ENCODE results near the gene VPS11. TPM values are rescaled to one million over a fixed set of nuclear protein-coding genes. Genes with fewer than 3 reads are reported as not detected.

VPS11 gene
- total and polyA plus RNA-seq, 5 experiments from 2014 or later: 43.2 to 68.0 (median 58.4) TPM

- no peaks in the 10 kb centered on the region for H3K9me3 Mint-ChIP-seq
- peaks cover 33 to 59% (median 49%) of the 10 kb centered on the region in 4 donors for H3K4me1 Mint-ChIP-seq
- peak overlapping the region; percentile 84 to 95 (median 88) for H3K4me3 Mint-ChIP-seq
- ATAC-seq: peak; percentile 44 to 52
- DNase-seq: peak in 5 of 10 donors; percentile 25 to 55 (median 37)
- peak overlapping the region; percentile 73 to 95 (median 92) for H3K27ac Mint-ChIP-seq
- no peaks in the 10 kb centered on the region for H3K27me3 Mint-ChIP-seq
- POLR2A ChIA-PET: interaction anchor here (0.7 to 7.2 kb wide), 10 partner anchors 11 to 536 kb away, joined by 3 to 130 read pairs (median 4); partner anchors contain the start of genes ARCN1, HINFP, HMBS and RPS25
- H3K36me3 Mint-ChIP-seq: peaks cover 2 to 28% (median 6%) of the 10 kb centered on the region in 3 donors
These were observed 40.7 kb downstream of the VPS11 start for GRCh38 chr11:119108146-119108856.

- Mint-ChIP-seq H3K4me3 (peak overlapping the region; percentile 84 to 95 (median 88)), H3K27me3 (no peaks in the 10 kb centered on the region), H3K4me1 (peaks cover 33 to 57% (median 48%) of the 10 kb centered on the region in 4 donors), H3K36me3 (peaks cover 2 to 34% (median 6%) of the 10 kb centered on the region in 3 donors), H3K9me3 (no peaks in the 10 kb centered on the region), H3K27ac (peak overlapping the region; percentile 86 to 95 (median 92))
- ATAC-seq: no peak
- POLR2A ChIA-PET: interaction anchor here (0.7 to 7.2 kb wide), 5 partner anchors 11 to 28 kb away, joined by 3 to 130 read pairs (median 5); partner anchors contain the start of genes HINFP and HMBS
- no peak for DNase-seq
These were observed 41.2 kb downstream of the VPS11 start for GRCh38 chr11:119108857-119109221.

- H3K4me3 Mint-ChIP-seq: peak overlapping the region; percentile 84 to 95 (median 88)
- H3K4me1 Mint-ChIP-seq: peaks cover 33 to 57% (median 48%) of the 10 kb centered on the region in 4 donors
- H3K27ac Mint-ChIP-seq: peak overlapping the region; percentile 34 to 95 (median 92)
These were observed 42.2 kb downstream of the VPS11 start for GRCh38 chr11:119109843-119110242.

GRCh38 chr11:119110439-119110838 is 42.8 kb downstream of the VPS11 start:
- ATAC-seq (no peak), DNase-seq (no peak)
- Mint-ChIP-seq H3K4me3 (peak overlapping the region in 2 of 10 donors; percentile 30 to 65), H3K9me3 (no peaks in the 10 kb centered on the region), H3K27me3 (no peaks in the 10 kb centered on the region), H3K27ac (peak overlapping the region in 9 of 10 donors; percentile 48 to 94 (median 82)), H3K36me3 (peaks cover 5 to 43% (median 10%) of the 10 kb centered on the region in 3 donors), H3K4me1 (peaks cover 34 to 62% (median 51%) of the 10 kb centered on the region in 4 donors)
- POLR2A ChIA-PET: interaction anchor here (3.0 to 7.2 kb wide), 2 partner anchors 8 to 9 kb away, joined by 25 to 130 read pairs; partner anchors contain the start of genes DPAGT1 and HINFP

More at GRCh38 chr11:119109843-119110242, 42.2 kb downstream of the VPS11 start:
- Mint-ChIP-seq H3K9me3 (no peaks in the 10 kb centered on the region), H3K36me3 (peaks cover 2 to 39% (median 6%) of the 10 kb centered on the region in 3 donors), H3K27me3 (no peaks in the 10 kb centered on the region)
- DNase-seq (no peak), ATAC-seq (no peak)
- POLR2A ChIA-PET: interaction anchor here (0.8 to 7.2 kb wide), 4 partner anchors 10 to 194 kb away, joined by 3 to 130 read pairs (median 41); partner anchors contain the start of gene HINFP

GRCh38 chr11:119111361-119111925 is 43.8 kb downstream of the VPS11 start:
- POLR2A ChIA-PET: interaction anchor here (0.6 to 7.2 kb wide), 5 partner anchors 8 to 132 kb away, joined by 3 to 130 read pairs (median 8); partner anchors contain the start of genes DPAGT1 and HINFP
- peak overlapping the region; percentile 26 to 93 (median 72) for H3K27ac Mint-ChIP-seq

GRCh38 chr11:119112314-119113020 is 44.8 kb downstream of the VPS11 start:
- H3K4me1 Mint-ChIP-seq: peaks cover 37 to 72% (median 56%) of the 10 kb centered on the region in 4 donors
- peak overlapping the region in 9 of 10 donors; percentile 2 to 91 (median 69) for H3K27ac Mint-ChIP-seq
- no peaks in the 10 kb centered on the region for H3K27me3 Mint-ChIP-seq
- POLR2A ChIA-PET: interaction anchor here (0.9 to 3.0 kb wide), 4 partner anchors 9 to 37 kb away, joined by 3 to 25 read pairs (median 6); partner anchors contain the start of genes ABCG4, DPAGT1 and HINFP
- H3K36me3 Mint-ChIP-seq: peaks cover 7 to 45% (median 11%) of the 10 kb centered on the region in 3 donors
- H3K4me3 Mint-ChIP-seq: no peak overlapping the region
- ATAC-seq (no peak), DNase-seq (no peak)
- no peaks in the 10 kb centered on the region for H3K9me3 Mint-ChIP-seq

More at GRCh38 chr11:119111361-119111925, 43.8 kb downstream of the VPS11 start:
- H3K9me3 Mint-ChIP-seq: no peaks in the 10 kb centered on the region
- H3K36me3 Mint-ChIP-seq: peaks cover 5 to 44% (median 11%) of the 10 kb centered on the region in 3 donors
- peak overlapping the region in 1 of 10 donors; percentile 11 for H3K4me3 Mint-ChIP-seq
- no peak for ATAC-seq
- H3K4me1 Mint-ChIP-seq: peaks cover 35 to 68% (median 53%) of the 10 kb centered on the region in 4 donors
- no peak for DNase-seq
- H3K27me3 Mint-ChIP-seq: no peaks in the 10 kb centered on the region

- no peaks in the 10 kb centered on the region for H3K27me3 Mint-ChIP-seq
- H3K9me3 Mint-ChIP-seq: no peaks in the 10 kb centered on the region
- POLR2A ChIA-PET: interaction anchor here (0.6 to 3.9 kb wide), 2 partner anchors 11 to 166 kb away, joined by 4 to 48 read pairs; partner anchors contain the start of gene DPAGT1
- peaks cover 32 to 66% (median 49%) of the 10 kb centered on the region in 4 donors for H3K4me1 Mint-ChIP-seq
- DNase-seq: no peak
- peak overlapping the region in 9 of 10 donors; percentile 26 to 99 (median 59) for H3K27ac Mint-ChIP-seq
- peak overlapping the region in 1 of 10 donors; percentile 10 for H3K4me3 Mint-ChIP-seq
- peaks cover 7 to 45% (median 11%) of the 10 kb centered on the region in 3 donors for H3K36me3 Mint-ChIP-seq
- ATAC-seq: no peak
These were observed 46.1 kb downstream of the VPS11 start for GRCh38 chr11:119113716-119114115.

GRCh38 chr11:119114351-119114750 is 46.7 kb downstream of the VPS11 start:
- DNase-seq (no peak), ATAC-seq (no peak)
- POLR2A ChIA-PET: interaction anchor here (0.6 to 3.9 kb wide), 4 partner anchors 12 to 165 kb away, joined by 4 to 48 read pairs (median 16); partner anchors contain the start of genes DPAGT1, HMBS and VPS11
- Mint-ChIP-seq H3K36me3 (peaks cover 7 to 45% (median 11%) of the 10 kb centered on the region in 3 donors), H3K4me1 (peaks cover 25 to 59% (median 43%) of the 10 kb centered on the region in 4 donors), H3K27ac (peak overlapping the region in 9 of 10 donors; percentile 26 to 99 (median 55)), H3K27me3 (no peaks in the 10 kb centered on the region), H3K9me3 (no peaks in the 10 kb centered on the region), H3K4me3 (peak overlapping the region in 1 of 10 donors; percentile 15)

GRCh38 chr11:119115484-119116234 is 48.0 kb downstream of the VPS11 start:
- H3K4me3 Mint-ChIP-seq: peak overlapping the region; percentile 79 to 91 (median 85)
- H3K4me1 Mint-ChIP-seq: peaks cover 25 to 54% (median 38%) of the 10 kb centered on the region in 4 donors
- ATAC-seq (peak; percentile 89 to 95), DNase-seq (peak in 5 of 10 donors; percentile 29 to 74 (median 57))
- H3K27ac Mint-ChIP-seq: peak overlapping the region; percentile 92 to 99 (median 98)
- no peaks in the 10 kb centered on the region for H3K27me3 Mint-ChIP-seq
- POLR2A ChIA-PET: interaction anchor here (0.5 to 9.9 kb wide), 11 partner anchors 8 to 507 kb away, joined by 3 to 130 read pairs (median 4); partner anchors contain the start of genes C2CD2L, DPAGT1, HMBS and VPS11
- no peaks in the 10 kb centered on the region for H3K9me3 Mint-ChIP-seq
- peaks cover 7 to 38% (median 11%) of the 10 kb centered on the region in 3 donors for H3K36me3 Mint-ChIP-seq

- Mint-ChIP-seq H3K4me3 (peak overlapping the region; percentile 79 to 91 (median 85)), H3K27me3 (no peaks in the 10 kb centered on the region), H3K9me3 (no peaks in the 10 kb centered on the region), H3K36me3 (peaks cover 7 to 33% (median 11%) of the 10 kb centered on the region in 3 donors), H3K4me1 (peaks cover 29 to 55% (median 43%) of the 10 kb centered on the region in 4 donors), H3K27ac (peak overlapping the region; percentile 92 to 99 (median 98))
- no peak for DNase-seq
- no peak for ATAC-seq
- POLR2A ChIA-PET: interaction anchor here (0.5 to 9.9 kb wide), 10 partner anchors 8 to 507 kb away, joined by 3 to 130 read pairs (median 4); partner anchors contain the start of genes C2CD2L, DPAGT1 and HMBS
These were observed 48.6 kb downstream of the VPS11 start for GRCh38 chr11:119116235-119116594.

GRCh38 chr11:119116601-119117000 is 49.0 kb downstream of the VPS11 start:
- POLR2A ChIA-PET: interaction anchor here (0.9 to 9.9 kb wide), 5 partner anchors 8 to 31 kb away, joined by 4 to 130 read pairs (median 32); partner anchors contain the start of genes C2CD2L, DPAGT1 and HMBS
- peaks cover 29 to 51% (median 45%) of the 10 kb centered on the region in 4 donors for H3K4me1 Mint-ChIP-seq
- DNase-seq: no peak
- H3K27ac Mint-ChIP-seq: peak overlapping the region; percentile 77 to 99 (median 98)
- H3K4me3 Mint-ChIP-seq: peak overlapping the region in 8 of 10 donors; percentile 33 to 87 (median 64)
- no peaks in the 10 kb centered on the region for H3K9me3 Mint-ChIP-seq
- ATAC-seq: no peak
- no peaks in the 10 kb centered on the region for H3K27me3 Mint-ChIP-seq
- H3K36me3 Mint-ChIP-seq: peaks cover 7 to 29% (median 10%) of the 10 kb centered on the region in 3 donors
